ENCODE results near the gene VPS9D1.

DNA sequence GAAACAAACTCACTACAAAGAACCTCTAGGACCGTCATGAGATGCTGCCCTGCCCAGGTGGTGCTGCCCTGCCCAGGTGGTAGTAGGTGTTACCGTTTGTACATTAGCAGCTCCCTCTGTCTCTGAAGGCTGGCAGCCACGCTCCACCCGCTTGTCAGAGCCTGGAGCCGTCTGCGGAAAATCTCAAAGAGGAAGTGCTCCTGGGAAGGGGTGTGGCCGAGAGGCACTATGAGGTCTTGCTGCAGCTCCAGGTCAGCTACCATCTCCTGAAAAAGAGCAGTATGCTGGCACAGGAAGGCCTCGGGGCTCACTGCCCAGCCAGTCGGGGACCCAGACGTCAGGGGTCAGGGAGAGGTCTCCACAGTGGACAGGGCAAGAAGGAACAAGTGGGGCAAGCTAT is 28.9 kb upstream of the VPS9D1 start:
- TF ChIP-seq, protein P1, sequence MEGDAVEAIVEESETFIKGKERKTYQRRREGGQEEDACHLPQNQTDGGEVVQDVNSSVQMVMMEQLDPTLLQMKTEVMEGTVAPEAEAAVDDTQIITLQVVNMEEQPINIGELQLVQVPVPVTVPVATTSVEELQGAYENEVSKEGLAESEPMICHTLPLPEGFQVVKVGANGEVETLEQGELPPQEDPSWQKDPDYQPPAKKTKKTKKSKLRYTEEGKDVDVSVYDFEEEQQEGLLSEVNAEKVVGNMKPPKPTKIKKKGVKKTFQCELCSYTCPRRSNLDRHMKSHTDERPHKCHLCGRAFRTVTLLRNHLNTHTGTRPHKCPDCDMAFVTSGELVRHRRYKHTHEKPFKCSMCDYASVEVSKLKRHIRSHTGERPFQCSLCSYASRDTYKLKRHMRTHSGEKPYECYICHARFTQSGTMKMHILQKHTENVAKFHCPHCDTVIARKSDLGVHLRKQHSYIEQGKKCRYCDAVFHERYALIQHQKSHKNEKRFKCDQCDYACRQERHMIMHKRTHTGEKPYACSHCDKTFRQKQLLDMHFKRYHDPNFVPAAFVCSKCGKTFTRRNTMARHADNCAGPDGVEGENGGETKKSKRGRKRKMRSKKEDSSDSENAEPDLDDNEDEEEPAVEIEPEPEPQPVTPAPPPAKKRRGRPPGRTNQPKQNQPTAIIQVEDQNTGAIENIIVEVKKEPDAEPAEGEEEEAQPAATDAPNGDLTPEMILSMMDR (conservative IDR thresholded peaks at IDR 0.05 in 1 of 2, IDR thresholded peaks at IDR 0.05 in 1 of 2; ENCODE audit: extremely low read depth in 1 of 2, insufficient read depth in 1 of 2, low read depth in 1 of 2, low read length in 2 of 2): no peak
- TF ChIP-seq EZH2 (IDR thresholded peaks at IDR 0.05; ENCODE audit: borderline replicate concordance, low read length): no peak
